Measurements from ENCODE around the gene JMJD6. TPM values are rescaled to one million over a fixed set of nuclear protein-coding genes. Genes with fewer than 3 reads are reported as not detected.

The JMJD6 gene
- total and polyA plus RNA-seq, 2 experiments from 2014 or later, result 11.4 to 12.8 TPM

DNA sequence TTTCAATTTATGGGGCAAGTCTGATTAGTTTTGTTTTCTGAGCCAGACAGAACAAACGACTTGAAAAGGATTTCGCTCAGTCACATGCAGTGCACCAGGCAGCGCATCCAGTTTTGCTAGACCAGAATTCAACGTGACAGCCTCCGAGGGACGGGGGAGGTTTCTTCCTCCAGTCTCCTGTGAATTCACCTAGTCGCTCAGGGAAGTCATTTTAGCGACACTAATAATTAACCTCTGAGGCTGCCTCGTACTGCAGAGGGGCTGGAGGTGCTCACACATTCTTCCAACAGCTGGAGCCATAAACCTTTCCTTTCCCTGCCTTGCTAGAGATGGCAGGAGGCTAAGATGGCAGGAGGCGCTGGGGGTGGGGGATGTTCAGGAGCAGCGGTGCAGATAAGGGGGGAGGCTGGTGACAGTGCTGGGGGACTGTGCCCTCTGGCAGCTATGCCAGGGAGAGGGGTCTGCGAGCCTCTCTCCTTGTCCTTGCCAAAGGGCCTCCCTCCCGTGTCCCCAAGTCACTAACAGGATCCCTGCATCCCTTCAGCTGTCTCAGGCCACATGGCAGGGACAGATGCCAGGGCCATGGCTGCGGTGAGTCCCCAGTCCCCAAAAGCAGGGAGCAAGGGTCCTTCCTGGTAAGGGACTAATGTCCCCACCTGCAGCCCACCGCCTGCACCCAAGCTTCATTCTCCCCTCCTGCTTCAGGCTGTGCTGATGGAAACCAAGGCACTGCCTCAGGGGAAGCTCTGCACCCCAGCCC lies 39.7 kb downstream of the JMJD6 start (continued):
- TF ChIP-seq CREB1 (CRISPR knock-in tag; IDR thresholded peaks at IDR 0.05; ENCODE audit: low read depth), result no peak
- no peak for TF ChIP-seq JUNB (IDR thresholded peaks at IDR 0.05; ENCODE audit: unreplicated experiment)
- TF ChIP-seq, protein P1, sequence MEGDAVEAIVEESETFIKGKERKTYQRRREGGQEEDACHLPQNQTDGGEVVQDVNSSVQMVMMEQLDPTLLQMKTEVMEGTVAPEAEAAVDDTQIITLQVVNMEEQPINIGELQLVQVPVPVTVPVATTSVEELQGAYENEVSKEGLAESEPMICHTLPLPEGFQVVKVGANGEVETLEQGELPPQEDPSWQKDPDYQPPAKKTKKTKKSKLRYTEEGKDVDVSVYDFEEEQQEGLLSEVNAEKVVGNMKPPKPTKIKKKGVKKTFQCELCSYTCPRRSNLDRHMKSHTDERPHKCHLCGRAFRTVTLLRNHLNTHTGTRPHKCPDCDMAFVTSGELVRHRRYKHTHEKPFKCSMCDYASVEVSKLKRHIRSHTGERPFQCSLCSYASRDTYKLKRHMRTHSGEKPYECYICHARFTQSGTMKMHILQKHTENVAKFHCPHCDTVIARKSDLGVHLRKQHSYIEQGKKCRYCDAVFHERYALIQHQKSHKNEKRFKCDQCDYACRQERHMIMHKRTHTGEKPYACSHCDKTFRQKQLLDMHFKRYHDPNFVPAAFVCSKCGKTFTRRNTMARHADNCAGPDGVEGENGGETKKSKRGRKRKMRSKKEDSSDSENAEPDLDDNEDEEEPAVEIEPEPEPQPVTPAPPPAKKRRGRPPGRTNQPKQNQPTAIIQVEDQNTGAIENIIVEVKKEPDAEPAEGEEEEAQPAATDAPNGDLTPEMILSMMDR (conservative IDR thresholded peaks at IDR 0.05; ENCODE audit: low read depth in 2 of 2), result no peak
- no peak for TF ChIP-seq EZH2phosphoT487 (IDR thresholded peaks at IDR 0.05; ENCODE audit: unreplicated experiment)
- TF ChIP-seq POLR2AphosphoS5 (IDR thresholded peaks at IDR 0.05; ENCODE audit: low read depth), result no peak
- no peak for TF ChIP-seq ZNF331 (CRISPR knock-in tag; IDR thresholded peaks at IDR 0.05; ENCODE audit: low read depth)

DNA sequence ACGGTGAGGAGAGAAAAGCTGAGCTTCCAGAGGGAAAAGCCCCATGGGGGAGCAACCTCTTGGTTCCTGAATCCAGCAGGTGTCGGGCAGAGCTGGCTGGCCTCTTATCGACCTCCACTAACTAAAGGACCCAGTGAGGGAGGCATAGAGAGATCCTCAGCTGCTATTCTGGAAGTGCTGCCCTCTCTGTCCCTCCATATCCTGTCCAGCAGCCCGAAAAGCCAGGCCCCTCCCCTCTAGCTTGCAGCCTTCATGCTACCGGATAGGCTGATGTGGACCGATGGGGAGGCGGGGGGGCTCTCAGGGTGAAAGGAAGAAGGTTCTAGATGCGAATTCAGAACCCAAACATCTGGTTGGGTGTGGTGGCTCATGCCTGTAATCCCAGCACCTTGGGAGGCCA lies 40.6 kb downstream of the JMJD6 start:
- Histone ChIP-seq H2AFZ (no peak overlapping the region), H3K9me2 (ENCODE audit: insufficient read depth) (no peaks in the 10 kb centered on the region), H3K4me1 (ENCODE audit: insufficient read depth) (peaks cover 8% of the 10 kb centered on the region), H3K36me3 (ENCODE audit: insufficient read depth) (no peaks in the 10 kb centered on the region), H3K4me3 (no peak overlapping the region), H3F3A (replicated peaks; ENCODE audit: low read depth) (no peaks in the 10 kb centered on the region), H3K27ac (ENCODE audit: low read depth) (no peak overlapping the region), H4K20me1 (replicated peaks; ENCODE audit: insufficient read depth) (no peaks in the 10 kb centered on the region), H3K27me3 (ENCODE audit: insufficient read depth) (no peaks in the 10 kb centered on the region), H3K4me2 (no peak overlapping the region), H3K79me2 (replicated peaks; ENCODE audit: insufficient read depth) (no peaks in the 10 kb centered on the region)
- TF ChIP-seq, protein P2, sequence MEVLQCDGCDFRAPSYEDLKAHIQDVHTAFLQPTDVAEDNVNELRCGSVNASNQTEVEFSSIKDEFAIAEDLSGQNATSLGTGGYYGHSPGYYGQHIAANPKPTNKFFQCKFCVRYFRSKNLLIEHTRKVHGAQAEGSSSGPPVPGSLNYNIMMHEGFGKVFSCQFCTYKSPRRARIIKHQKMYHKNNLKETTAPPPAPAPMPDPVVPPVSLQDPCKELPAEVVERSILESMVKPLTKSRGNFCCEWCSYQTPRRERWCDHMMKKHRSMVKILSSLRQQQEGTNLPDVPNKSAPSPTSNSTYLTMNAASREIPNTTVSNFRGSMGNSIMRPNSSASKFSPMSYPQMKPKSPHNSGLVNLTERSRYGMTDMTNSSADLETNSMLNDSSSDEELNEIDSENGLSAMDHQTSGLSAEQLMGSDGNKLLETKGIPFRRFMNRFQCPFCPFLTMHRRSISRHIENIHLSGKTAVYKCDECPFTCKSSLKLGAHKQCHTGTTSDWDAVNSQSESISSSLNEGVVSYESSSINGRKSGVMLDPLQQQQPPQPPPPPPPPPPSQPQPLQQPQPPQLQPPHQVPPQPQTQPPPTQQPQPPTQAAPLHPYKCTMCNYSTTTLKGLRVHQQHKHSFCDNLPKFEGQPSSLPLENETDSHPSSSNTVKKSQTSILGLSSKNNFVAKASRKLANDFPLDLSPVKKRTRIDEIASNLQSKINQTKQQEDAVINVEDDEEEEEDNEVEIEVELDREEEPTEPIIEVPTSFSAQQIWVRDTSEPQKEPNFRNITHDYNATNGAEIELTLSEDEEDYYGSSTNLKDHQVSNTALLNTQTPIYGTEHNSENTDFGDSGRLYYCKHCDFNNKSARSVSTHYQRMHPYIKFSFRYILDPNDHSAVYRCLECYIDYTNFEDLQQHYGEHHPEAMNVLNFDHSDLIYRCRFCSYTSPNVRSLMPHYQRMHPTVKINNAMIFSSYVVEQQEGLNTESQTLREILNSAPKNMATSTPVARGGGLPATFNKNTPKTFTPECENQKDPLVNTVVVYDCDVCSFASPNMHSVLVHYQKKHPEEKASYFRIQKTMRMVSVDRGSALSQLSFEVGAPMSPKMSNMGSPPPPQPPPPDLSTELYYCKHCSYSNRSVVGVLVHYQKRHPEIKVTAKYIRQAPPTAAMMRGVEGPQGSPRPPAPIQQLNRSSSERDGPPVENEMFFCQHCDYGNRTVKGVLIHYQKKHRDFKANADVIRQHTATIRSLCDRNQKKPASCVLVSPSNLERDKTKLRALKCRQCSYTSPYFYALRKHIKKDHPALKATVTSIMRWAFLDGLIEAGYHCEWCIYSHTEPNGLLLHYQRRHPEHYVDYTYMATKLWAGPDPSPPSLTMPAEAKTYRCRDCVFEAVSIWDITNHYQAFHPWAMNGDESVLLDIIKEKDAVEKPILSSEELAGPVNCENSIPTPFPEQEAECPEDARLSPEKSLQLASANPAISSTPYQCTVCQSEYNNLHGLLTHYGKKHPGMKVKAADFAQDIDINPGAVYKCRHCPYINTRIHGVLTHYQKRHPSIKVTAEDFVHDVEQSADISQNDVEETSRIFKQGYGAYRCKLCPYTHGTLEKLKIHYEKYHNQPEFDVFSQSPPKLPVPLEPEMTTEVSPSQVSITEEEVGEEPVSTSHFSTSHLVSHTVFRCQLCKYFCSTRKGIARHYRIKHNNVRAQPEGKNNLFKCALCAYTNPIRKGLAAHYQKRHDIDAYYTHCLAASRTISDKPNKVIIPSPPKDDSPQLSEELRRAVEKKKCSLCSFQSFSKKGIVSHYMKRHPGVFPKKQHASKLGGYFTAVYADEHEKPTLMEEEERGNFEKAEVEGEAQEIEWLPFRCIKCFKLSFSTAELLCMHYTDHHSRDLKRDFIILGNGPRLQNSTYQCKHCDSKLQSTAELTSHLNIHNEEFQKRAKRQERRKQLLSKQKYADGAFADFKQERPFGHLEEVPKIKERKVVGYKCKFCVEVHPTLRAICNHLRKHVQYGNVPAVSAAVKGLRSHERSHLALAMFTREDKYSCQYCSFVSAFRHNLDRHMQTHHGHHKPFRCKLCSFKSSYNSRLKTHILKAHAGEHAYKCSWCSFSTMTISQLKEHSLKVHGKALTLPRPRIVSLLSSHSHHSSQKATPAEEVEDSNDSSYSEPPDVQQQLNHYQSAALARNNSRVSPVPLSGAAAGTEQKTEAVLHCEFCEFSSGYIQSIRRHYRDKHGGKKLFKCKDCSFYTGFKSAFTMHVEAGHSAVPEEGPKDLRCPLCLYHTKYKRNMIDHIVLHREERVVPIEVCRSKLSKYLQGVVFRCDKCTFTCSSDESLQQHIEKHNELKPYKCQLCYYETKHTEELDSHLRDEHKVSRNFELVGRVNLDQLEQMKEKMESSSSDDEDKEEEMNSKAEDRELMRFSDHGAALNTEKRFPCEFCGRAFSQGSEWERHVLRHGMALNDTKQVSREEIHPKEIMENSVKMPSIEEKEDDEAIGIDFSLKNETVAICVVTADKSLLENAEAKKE (CRISPR knock-in tag; IDR thresholded peaks at IDR 0.05), result no peak
- TF ChIP-seq NANOG (IDR thresholded peaks at IDR 0.05; ENCODE audit: borderline replicate concordance), result no peak
- TF ChIP-seq, protein P3, sequence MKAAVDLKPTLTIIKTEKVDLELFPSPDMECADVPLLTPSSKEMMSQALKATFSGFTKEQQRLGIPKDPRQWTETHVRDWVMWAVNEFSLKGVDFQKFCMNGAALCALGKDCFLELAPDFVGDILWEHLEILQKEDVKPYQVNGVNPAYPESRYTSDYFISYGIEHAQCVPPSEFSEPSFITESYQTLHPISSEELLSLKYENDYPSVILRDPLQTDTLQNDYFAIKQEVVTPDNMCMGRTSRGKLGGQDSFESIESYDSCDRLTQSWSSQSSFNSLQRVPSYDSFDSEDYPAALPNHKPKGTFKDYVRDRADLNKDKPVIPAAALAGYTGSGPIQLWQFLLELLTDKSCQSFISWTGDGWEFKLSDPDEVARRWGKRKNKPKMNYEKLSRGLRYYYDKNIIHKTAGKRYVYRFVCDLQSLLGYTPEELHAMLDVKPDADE (IDR thresholded peaks at IDR 0.05), result no peak
- no peak for TF ChIP-seq ZNF114 (CRISPR knock-in tag; IDR thresholded peaks at IDR 0.05)
- TF ChIP-seq EZH2 (IDR thresholded peaks at IDR 0.05; ENCODE audit: low read depth, unreplicated experiment), result no peak
- no peak for TF ChIP-seq STAT1 (IDR thresholded peaks at IDR 0.05; ENCODE audit: unreplicated experiment)
- Mint-ChIP-seq H3K4me1 (peaks cover 52% of the 10 kb centered on the region), H3K4me3 (no peak overlapping the region), H3K9me3 (no peaks in the 10 kb centered on the region), H3K27ac (no peak overlapping the region), H3K36me3 (ENCODE audit: low read depth) (no peaks in the 10 kb centered on the region; the same call in 2 of the 3 replicates), H3K27me3 (ENCODE audit: insufficient read depth, low read depth, poor library complexity) (peaks cover 17% of the 10 kb centered on the region)
- ATAC-seq, result no peak
- no peak for DNase-seq (ENCODE audit: low spot score)

All from GM23338 (cell line).